Endothelial cell of umbilical vein (primary cell): Measurements from ENCODE around the gene GRM8. TPM values are rescaled to one million over a fixed set of nuclear protein-coding genes. Genes with fewer than 3 reads are reported as not detected.

Experiments used
- BruUV-seq: library from RNA; stranded (reverse); fragments of 400-500 nt; replicated peaks from 2 replicates; lab custom pipeline; 2021; lab: Mats Ljungman, UMichigan
- CTCF ChIA-PET: fragments of 300-600, 350-600 bp; sonication (Branson Sonifier 250); formaldehyde crosslinking; loops from one replicate; lab custom pipeline; 2021; ENCODE audit warnings: antibody characterized with exemption, inconsistent platforms; lab: Charles Lee
- POLR2A ChIA-PET: fragments of 300-600, 350-600 bp; sonication (Branson Sonifier 250); formaldehyde crosslinking; loops from one replicate; lab custom pipeline; 2021; ENCODE audit warnings: antibody characterized with exemption, inconsistent platforms; lab: Charles Lee
- DNase-seq: peaks from one replicate; pipeline ENCODE4 v3.0.0-alpha.2; 2011; ENCODE audit warnings: low read depth, low spot score
- FAIRE-seq: peaks from 2 replicates; lab custom pipeline; 2011; peaks lifted over from hg19 to GRCh38; lab: Jason Lieb, UNC
- H2AFZ ChIP-seq: 2 replicates; pipeline ENCODE4 v1.6.0; 2012; ENCODE audit warnings: low read depth, low read length, control low read depth, inconsistent platforms
- H3K27ac ChIP-seq: 2 replicates; pipeline ENCODE4 v1.5.1; 2011; ENCODE audit warnings: low read depth, mild to moderate bottlenecking, control low read depth, low read length, moderate library complexity; ENCODE audit not compliant: insufficient read depth
- H3K27me3 ChIP-seq, 2 experiments: 2 replicates each; pipeline versions ENCODE4 v1.6.0 to v1.6.1; 2011; ENCODE audit warnings: low read length in 2 of 2, mixed read lengths in 1 of 2; ENCODE audit not compliant: control insufficient read depth in 2 of 2, insufficient read depth in 2 of 2
- H3K36me3 ChIP-seq, 2 experiments: 2 replicates in 1 of 2; 3 replicates in 1 of 2; pipeline ENCODE4 v1.5.1; 2011; ENCODE audit warnings: low read length in 2 of 2, mild to moderate bottlenecking in 1 of 2, moderate library complexity in 1 of 2; ENCODE audit not compliant: control insufficient read depth in 2 of 2, insufficient read depth in 2 of 2; ENCODE audit errors: extremely low read depth in 1 of 2
- H3K4me1 ChIP-seq: 3 replicates; pipeline ENCODE4 v1.5.1; 2011; ENCODE audit warnings: mild to moderate bottlenecking, low read length; ENCODE audit not compliant: control insufficient read depth, insufficient read depth; ENCODE audit errors: extremely low read depth
- H3K4me2 ChIP-seq: 2 replicates; pipeline ENCODE4 v1.6.1; 2011; ENCODE audit warnings: low read length, control low read depth, mixed read lengths; ENCODE audit not compliant: insufficient read depth
- H3K4me3 ChIP-seq, 3 experiments: fragments of 200-600 bp in 1 of 3; sonication (generic), shearing (Covaris generic) in 1 of 3; replicated peaks in 1 of 3; 2 replicates each; pipeline ENCODE4 v1.5.1; 2011 to 2016; ENCODE audit warnings: control low read depth in 3 of 3, low read length in 3 of 3, mild to moderate bottlenecking in 2 of 3, inconsistent platforms in 1 of 3, low read depth in 1 of 3, moderate library complexity in 1 of 3; ENCODE audit not compliant: insufficient read depth in 1 of 3
- H3K79me2 ChIP-seq: 2 replicates; pipeline ENCODE4 v1.6.0; 2012; ENCODE audit warnings: low read length, inconsistent platforms; ENCODE audit not compliant: control insufficient read depth, insufficient read depth
- H3K9ac ChIP-seq: replicated peaks from 2 replicates; pipeline ENCODE3; 2011; ENCODE audit warnings: low read length, control low read depth; ENCODE audit not compliant: insufficient read depth; ENCODE audit errors: extremely low read depth
- H3K9me1 ChIP-seq: replicated peaks from 3 replicates; pipeline ENCODE4 v1.6.0; 2011; ENCODE audit warnings: mild to moderate bottlenecking, low read length; ENCODE audit not compliant: control insufficient read depth, insufficient read depth; ENCODE audit errors: extremely low read depth
- H3K9me3 ChIP-seq: replicated peaks from 2 replicates; pipeline ENCODE4 v1.5.1; 2012; ENCODE audit warnings: low read length, inconsistent platforms; ENCODE audit not compliant: control insufficient read depth, insufficient read depth
- H4K20me1 ChIP-seq: replicated peaks from 2 replicates; pipeline ENCODE3; 2011; ENCODE audit warnings: mild to moderate bottlenecking, low read length; ENCODE audit not compliant: control insufficient read depth, insufficient read depth; ENCODE audit errors: extremely low read depth
- CTCF ChIP-seq, 2 donors: IDR thresholded peaks; 1 replicate in 1 of 2; 2 replicates in 1 of 2; pipeline ENCODE4 v1.5.1; 2011; ENCODE audit warnings: low read length in 2 of 2, mild to moderate bottlenecking in 2 of 2, moderate library complexity in 2 of 2, control low read depth in 1 of 2, inconsistent platforms in 1 of 2, low read depth in 1 of 2; ENCODE audit not compliant: insufficient read depth in 1 of 2; ENCODE audit errors: extremely low read depth in 1 of 2
- EZH2 ChIP-seq: IDR thresholded peaks from 2 replicates; pipeline ENCODE4 v1.6.1; 2012; ENCODE audit warnings: borderline replicate concordance, low read depth, mild to moderate bottlenecking, moderate library complexity, low read length, inconsistent platforms; ENCODE audit not compliant: severe bottlenecking
- FOS ChIP-seq: IDR thresholded peaks from 2 replicates; pipeline ENCODE4 v1.6.1; 2011; ENCODE audit warnings: mild to moderate bottlenecking, low read length, moderate library complexity, borderline replicate concordance; ENCODE audit not compliant: insufficient read depth
- JUN ChIP-seq: IDR thresholded peaks from 2 replicates; pipeline ENCODE4 v1.6.1; 2011; ENCODE audit warnings: borderline replicate concordance, low read depth; ENCODE audit not compliant: insufficient read length, insufficient read depth
- MYC ChIP-seq: IDR thresholded peaks from one replicate; pipeline ENCODE4 v1.6.1; 2011; ENCODE audit warnings: mild to moderate bottlenecking, low read depth, low read length
- POLR2A ChIP-seq: IDR thresholded peaks from 2 replicates; pipeline ENCODE4 v1.6.1; 2012; ENCODE audit warnings: low read depth, mild to moderate bottlenecking, control low read depth, low read length
- POLR2AphosphoS5 ChIP-seq: IDR thresholded peaks from 2 replicates; pipeline ENCODE4 v1.6.1; 2012; ENCODE audit warnings: low read depth, mild to moderate bottlenecking, control low read depth, low read length, moderate library complexity; ENCODE audit not compliant: insufficient read depth
- dilution Hi-C: fragments of 300-500 bp; cut with MboI; formaldehyde crosslinking; loops from one replicate; pipeline ENCODE4 v1.15.0; 2019; ENCODE audit warnings: low sequenced_read_pairs; ENCODE audit not compliant: extremely low pct_ligation_motif_present
- intact Hi-C: fragments of 100-400 bp; cut with micrococcal nuclease; formaldehyde crosslinking; loops from one replicate; pipeline ENCODE4 v1.10.0; 2022
- polyA plus RNA-seq, 4 experiments: library from polyadenylated mRNA; depleted of rRNA in 3 of 4; stranded (reverse) in 3 of 4; unstranded in 1 of 4; fragments of >200 nt; gene quantifications; 2 replicates each; pipeline versions ENCODE4 v1.2.1 to v1.2.3, GENCODE V29; 2011 to 2012; ENCODE audit warnings: missing spikeins in 1 of 4
- total RNA-seq: library from RNA; stranded (reverse); gene quantifications from 2 replicates; pipeline ENCODE4 v1.2.3, GENCODE V29; 2021

GRM8 gene
- total and polyA plus RNA-seq, 2 donors (not counting 3 experiments of a cell fraction or from before 2014, with no cell fraction given): not detected

- Histone ChIP-seq H3K27me3 (no peaks in the 10 kb centered on the region), H3K4me1 (no peaks in the 10 kb centered on the region), H3K4me3 (no peak overlapping the region), H3K4me2 (no peak overlapping the region), H3K79me2 (no peaks in the 10 kb centered on the region), H3K9me1 (no peaks in the 10 kb centered on the region), H3K36me3 (no peaks in the 10 kb centered on the region), H3K9me3 (peaks cover 4% of the 10 kb centered on the region), H4K20me1 (no peaks in the 10 kb centered on the region), H2AFZ (no peak overlapping the region), H3K27ac (no peak overlapping the region), H3K9ac (no peak overlapping the region)
- FAIRE-seq (no peak), DNase-seq (no peak)
- BruUV-seq: no TSS peak
- ChIA-PET POLR2A (no interaction called here), CTCF (no interaction called here)
- TF ChIP-seq FOS (no peak), JUN (no peak), CTCF (IDR thresholded peaks at IDR 0.05; ENCODE audit: extremely low read depth in 1 of 2, insufficient read depth in 1 of 2, low read depth in 1 of 2, low read length in 2 of 2) (no peak), MYC (no peak), EZH2 (no peak)
- dilution Hi-C loops (no loop called here), intact Hi-C loops (no loop called here)
Measured at GRCh38 chr7:127017196-127017595, 235.5 kb downstream of the GRM8 start.

- no peak overlapping the region for H3K4me2 ChIP-seq
- H3K4me3 ChIP-seq: no peak overlapping the region
- no peaks in the 10 kb centered on the region for H3K79me2 ChIP-seq
- no peak for DNase-seq
- no peak overlapping the region for H3K27ac ChIP-seq
- intact Hi-C loops (no loop called here), dilution Hi-C loops (no loop called here)
- H4K20me1 ChIP-seq: no peaks in the 10 kb centered on the region
- POLR2A ChIA-PET: no interaction called here
- H3K9me3 ChIP-seq: peaks cover 2% of the 10 kb centered on the region
- TF ChIP-seq POLR2A (no peak), FOS (no peak), JUN (no peak), POLR2AphosphoS5 (no peak), EZH2 (no peak)
- CTCF ChIA-PET: no interaction called here
- H3K4me1 ChIP-seq: no peaks in the 10 kb centered on the region
- no peaks in the 10 kb centered on the region for H3K9me1 ChIP-seq
- H3K27me3 ChIP-seq: no peaks in the 10 kb centered on the region
- no peak for FAIRE-seq
- H3K9ac ChIP-seq: no peak overlapping the region
- no peak overlapping the region for H2AFZ ChIP-seq
- H3K36me3 ChIP-seq: no peaks in the 10 kb centered on the region
- BruUV-seq: no TSS peak
Measured at GRCh38 chr7:127000725-127001124, 252.0 kb downstream of the GRM8 start.
